Stimulated activated naive CD8-positive, alpha-beta T cell treated with anti-CD3 and anti-CD28 coated beads, Interleukin-15, Interleukin-2, amounts not matched to agents 100 U/mL and 50 U/mL, for 24 hours (primary cell): Measurements from ENCODE around the gene ABCA5.

ENCODE experiments used
- ATAC-seq: fragments of 150-1000 bp; cut with Tn5 transposase; one replicate; pipeline ENCODE4 v1.10.0; 2021
- DNase-seq: peaks from one replicate; pipeline ENCODE4 v3.0.0; 2021

ABCA5 gene

DNA sequence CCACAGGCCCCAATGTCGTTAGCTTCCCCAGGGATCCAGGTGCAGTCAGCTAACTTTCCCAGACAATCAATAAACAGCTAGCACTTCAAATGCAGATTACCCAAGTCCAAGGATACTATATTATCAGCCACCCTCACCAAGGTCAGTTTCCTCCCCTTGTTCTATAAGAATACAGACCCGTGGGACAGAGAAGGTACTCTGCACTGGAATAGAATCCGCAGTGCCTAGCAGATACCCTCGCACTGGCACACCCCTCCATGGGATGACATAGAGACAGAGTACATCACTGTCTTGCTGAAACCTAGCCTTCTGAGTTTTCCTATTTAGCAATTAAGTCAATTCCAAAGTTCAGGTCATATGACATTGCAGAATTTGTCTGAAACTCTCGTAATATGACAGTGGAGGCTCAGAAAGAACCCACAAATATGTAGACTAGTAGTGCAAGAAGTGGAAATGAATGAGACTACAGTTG lies 58.4 kb downstream of the ABCA5 start:
- DNase-seq, result no peak
- ATAC-seq, result no peak

DNA sequence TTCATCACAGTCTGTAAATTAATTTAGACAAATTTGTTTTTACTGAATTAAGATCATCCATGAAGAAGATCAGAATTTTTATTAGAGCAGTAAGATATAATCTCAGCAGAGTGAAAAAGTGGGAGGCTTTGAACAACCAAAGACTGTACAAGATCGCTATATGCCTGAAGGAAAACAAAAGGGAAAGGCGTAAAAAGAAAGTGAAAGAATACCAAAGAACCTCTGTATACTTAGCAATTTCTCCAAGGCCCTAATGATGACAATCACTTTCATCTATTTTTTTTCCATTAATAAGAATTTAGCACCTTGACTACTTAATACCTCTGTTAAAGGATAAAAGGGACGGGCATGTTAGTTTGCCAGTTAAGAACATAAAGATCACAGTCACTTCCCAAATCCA lies 59.7 kb downstream of the ABCA5 start:
- no peak for DNase-seq
- ATAC-seq, result no peak

DNA sequence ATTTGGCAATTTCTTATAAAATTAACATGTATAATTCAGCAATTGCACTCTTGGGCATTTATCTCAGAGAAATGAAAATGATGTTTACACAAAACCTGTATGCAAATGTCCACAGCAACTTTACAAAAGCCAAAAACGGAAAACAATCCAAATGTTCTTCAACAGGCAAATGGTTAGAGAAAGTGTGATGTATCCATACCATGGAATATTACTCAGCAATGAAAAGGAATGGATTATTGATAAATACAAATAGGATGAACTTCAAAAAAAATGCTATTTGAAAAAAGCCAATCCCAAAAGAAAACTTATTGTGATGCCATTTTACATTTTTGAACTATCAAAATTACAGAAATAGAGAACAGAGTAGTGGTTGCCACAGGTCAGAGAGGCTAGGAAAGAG lies 61.1 kb downstream of the ABCA5 start:
- no peak for ATAC-seq
- no peak for DNase-seq

DNA sequence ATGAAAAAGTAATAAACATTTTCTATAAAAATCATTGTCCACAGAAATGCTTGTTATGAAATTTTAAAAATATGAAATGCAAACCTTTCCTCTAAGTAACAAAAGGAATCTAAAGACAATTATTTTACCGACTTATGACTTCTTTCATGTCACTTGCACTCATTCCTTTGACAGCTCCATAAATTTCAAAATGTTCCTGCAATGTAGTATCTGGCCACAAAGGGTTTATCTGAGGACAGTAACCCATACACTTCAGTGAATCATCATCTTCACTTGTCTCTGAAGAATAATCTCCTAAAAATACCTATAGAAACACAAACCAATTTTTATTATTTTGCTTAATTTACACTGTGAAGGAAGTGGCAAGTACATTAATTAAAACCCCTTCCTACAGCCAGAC lies 72.7 kb downstream of the ABCA5 start:
- ATAC-seq (no peak), DNase-seq (no peak)

DNA sequence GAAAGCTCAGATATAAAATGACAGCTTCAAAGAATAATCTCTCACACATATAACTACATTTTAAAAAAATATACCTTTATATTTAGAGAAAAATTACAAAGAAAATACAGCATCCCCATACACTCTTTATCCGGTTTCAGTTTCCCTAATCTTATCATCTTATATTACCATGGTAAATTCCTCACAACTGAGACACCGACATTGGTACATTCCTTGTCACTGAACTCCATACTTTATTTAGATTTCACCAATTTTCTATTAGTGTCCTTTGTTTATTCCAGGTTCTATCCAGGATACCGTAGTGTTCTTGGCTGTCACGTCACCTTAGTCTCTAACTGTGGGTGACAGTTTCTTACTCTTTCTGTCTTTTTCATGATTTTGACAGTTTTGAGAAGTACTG lies 76.3 kb downstream of the ABCA5 start:
- ATAC-seq, result no peak
- no peak for DNase-seq

DNA sequence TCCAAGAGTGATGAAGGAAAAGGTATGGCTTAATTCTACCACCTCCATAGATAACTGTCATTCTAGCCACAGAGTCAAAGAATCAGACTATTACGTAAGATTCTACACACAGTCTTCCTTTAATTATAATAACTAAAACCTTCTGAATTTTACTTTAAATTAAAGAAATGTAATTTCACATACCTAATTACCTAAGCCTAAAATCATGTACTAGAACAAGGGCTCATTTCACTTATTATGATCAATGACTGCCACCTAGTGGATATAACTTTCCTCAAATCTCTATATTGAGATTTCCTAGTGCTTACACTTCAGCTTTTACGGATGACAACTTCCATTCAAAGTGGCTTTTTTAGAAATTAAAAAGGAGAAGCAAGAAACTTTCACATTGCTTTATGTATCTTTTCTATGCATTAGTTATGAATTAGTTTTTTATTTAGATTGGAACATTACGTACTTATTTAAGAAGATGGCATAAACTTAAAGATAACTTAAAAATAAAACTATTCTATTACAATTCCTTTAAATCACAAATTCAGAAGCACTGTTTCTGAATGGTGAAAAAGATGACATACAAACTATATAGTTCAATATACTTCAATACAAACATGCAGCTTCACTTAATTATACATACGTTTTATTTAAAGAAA lies 80.1 kb downstream of the ABCA5 start:
- no peak for ATAC-seq
- DNase-seq, result no peak

DNA sequence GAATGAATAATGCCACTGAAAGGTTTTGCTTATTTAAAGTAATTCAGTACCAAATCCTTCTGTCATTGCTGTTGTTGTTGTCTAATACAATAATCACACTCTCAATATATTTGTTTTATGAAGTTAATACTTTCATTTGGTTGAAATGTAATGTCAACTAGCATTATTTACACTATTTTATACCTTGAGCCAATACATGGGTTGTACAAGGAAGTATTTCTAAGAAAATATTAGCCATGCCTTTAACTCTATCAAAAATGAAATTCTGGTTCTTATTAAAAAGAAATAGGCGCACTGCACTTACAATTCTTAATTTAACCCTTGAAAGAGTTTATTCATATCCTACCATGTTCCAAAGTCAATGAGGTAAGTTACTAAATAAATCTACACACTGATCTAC lies 80.7 kb downstream of the ABCA5 start:
- DNase-seq, result no peak
- no peak for ATAC-seq

DNA sequence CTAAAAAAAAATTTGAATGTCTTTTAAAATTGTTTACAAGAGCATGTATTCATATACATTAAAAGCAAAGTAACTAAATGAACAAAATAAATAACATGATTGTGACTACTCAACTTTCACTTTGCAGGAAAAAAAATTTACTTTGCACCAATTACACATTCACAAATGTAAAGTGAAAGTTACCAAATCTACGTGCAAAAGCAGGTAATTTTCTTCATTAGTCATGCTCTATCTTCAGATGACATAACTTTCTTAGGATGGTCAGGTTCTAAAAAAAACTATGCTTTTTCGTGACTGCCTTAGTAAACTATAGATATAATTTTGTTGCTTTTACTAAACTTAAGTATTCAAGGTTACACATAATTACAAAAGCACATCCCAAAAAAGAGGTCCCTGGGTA lies 81.3 kb downstream of the ABCA5 start:
- DNase-seq (no peak), ATAC-seq (no peak)

DNA sequence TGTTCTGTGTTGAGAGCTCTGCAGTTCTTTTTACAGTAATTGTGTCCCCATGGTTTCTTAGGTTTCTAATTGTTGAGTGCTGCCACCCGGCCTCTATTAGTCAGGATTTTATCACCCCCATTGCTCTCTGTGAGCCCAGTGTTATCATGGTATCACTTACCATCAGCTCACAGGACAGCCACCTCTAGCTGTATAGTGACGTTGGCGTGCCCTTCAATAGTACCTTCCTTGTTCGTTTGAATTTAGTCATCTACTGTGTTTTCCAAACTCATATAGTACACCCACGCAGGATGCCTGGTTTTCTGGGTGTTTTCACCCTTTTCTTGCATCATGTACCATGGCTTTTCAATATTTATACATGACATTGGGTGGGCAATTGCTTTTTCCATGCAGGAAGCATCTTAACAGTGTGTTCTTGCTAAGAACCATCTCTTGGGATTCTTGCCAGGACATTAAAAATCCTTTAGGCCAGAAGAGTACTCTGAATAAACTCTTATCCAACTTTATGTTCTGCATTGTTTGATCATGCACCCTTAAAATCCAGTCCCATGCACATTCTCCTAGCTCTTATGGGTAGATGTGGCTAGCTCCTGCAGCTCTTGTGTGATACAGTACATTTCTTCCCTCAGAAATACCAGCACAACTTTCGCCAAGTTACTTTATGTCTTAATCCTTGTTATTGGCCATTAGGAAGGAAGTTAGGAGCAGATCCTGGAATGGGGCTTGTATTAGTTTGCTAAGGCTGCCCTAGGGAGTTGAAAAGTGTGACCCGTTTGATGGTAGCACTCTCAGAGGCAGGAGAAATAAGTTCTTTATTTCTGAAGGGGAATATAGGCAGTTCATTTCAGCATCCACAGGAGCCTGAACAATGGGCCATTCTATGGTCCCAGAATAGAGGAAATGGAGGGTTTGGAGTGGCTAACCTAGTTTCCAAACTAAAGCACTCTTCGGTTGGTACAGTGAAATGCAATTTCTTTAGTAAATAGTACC lies 87.0 kb downstream of the ABCA5 start:
- DNase-seq, result no peak
- no peak for ATAC-seq

DNA sequence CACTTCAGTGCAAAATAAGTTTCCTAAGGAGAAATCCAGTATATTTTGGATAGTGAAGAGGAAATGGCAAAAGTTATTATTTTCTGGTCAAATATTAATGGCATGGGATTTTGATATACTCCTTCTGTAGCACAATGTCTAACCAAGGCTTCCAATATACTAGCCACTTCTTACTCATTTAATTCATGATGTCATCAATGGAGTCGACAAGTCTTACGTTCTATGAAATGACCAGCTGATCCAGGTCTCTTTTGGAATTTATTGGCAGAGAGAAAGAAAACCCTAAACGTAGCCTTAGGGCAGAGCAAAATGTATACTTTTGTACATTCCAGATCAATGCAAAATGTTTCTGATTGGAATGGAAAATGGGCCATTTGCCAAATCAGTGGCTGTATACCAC lies 90.0 kb downstream of the ABCA5 start:
- ATAC-seq (no peak), DNase-seq (no peak)

DNA sequence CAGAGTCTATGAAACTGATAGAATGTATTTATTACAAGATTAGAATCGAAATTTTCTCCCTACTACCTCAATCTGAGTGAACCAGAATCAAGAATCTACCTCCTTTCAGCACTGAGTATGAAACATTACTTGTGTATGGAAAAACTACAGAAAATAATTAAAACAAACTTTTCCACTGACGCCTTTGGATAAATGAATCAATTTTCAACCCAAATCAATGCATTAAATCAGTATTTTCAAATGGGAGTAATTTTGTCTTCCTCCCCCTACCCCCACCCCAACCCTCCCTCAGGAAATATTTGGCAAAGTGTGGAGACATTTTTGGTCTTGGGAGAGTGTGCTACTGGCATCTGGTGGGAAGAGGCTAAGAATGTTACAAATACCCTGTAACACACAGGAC lies 90.5 kb downstream of the ABCA5 start:
- no peak for ATAC-seq
- no peak for DNase-seq

DNA sequence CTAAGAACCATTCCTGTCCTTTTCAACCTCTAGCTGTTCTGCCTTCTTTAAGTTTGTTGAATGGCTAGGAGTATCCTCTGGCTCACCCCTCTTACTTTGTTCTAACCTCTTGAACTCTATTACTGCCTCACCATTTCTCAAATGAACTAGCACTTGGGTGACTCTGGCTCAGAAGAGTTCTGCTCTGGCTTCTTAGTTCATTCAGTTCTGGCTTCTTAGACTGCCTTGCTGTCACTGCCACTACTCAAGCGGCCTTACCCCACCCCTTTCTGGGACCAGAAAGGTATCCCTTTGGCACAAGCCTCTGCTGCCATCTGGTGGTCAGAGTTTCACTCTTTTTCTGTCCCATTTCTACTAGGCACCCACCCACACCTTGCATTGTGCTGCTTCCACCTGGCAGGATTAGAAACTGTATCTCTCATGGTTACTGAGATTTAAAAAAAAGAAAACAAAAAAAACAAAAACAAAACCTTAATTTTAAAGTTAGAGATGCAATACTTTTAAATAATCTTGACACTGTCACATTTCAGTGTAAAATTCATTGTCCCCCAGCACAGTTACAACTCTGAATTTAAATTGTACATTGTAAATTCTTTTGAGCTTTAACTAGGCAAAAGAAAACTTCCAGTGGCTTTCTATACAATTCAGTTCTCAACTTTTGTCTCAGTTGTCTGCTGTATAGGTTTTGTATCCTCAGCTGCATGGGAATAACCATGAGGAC lies 91.4 kb downstream of the ABCA5 start:
- DNase-seq (peak; percentile 72), ATAC-seq (peak; percentile 57)

DNA sequence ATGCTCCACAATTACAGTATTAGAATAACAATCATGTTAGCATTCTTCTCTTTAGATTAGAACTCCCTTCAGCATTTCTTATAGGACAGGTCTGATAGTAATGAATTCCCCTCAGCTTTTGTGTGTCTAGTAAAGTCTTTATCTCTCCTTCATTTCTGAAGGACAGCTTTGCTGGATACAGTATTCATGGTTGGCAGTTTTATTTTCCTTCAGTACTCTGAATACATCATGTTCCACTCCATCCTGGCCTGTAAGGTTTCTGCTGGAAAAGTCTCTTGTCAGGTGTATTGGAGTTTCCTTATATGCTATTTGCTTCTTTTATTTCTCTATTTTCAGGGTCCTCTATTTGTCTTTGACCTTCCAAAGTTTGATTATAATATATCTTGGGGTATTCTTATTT lies 94.3 kb downstream of the ABCA5 start:
- ATAC-seq (no peak), DNase-seq (no peak)

DNA sequence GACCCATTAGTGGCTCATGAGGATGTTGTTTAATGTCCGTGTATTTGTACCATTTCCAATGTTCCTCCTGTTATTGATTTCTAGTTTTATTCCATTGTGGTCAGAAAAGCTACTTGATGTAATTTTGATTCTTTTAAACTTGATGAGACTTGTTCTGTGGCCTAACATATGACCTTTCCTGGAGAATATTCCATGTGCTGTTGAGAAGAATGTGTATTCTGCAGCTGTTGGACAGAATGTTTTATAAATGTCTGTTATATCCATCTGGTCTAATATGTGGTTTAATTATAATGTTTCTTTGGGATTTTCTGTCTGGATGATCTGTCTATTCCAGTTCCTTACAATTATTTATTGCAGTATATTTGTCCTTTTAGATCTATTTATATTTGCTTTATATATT lies 95.4 kb downstream of the ABCA5 start:
- DNase-seq, result no peak

DNA sequence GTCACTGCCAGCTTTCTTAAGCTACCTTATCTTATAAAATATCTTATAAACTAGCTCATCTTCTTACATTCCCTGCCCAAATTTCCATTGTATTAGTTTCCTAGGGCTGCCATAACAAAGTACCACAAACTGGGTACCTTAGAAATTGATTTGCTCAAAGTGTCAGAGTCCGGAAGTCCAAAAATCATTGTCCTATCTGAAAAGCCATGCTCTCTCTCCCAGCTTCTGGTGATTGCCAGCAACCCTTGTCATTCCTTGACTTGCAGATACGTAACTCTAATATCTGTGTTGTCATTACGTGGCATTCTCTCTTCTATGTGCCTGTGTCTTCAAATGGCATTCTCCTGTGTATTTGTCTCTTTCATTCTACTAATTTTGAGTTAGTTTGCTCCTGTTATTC lies 96.0 kb downstream of the ABCA5 start:
- ATAC-seq (no peak), DNase-seq (no peak)

More for the DNA sequence above, 95.4 kb downstream of the ABCA5 start:
- ATAC-seq, result no peak

DNA sequence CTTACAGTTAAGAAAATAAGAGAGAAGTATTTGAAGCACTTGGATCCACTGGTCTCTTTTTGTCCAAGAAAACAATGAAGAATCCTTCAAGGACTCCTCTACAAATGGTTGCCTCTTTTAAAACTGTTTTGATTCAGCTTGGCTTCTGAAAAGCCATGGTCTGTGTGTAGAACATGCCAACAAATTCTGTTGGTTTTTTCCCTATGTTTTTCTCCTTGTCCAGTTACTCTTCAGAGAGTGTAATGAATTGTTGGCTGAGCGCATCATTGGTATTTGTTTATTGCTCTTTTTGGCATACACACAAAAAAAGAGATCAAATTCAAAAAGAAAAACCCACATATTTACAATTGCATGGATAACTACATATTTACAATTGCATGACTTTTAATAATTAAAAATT lies 98.4 kb downstream of the ABCA5 start, which contains the start of gene ABCA10:
Gene ABCA10, minus strand, starts transcription at position 249 of the 400 bp plus-strand sequence. CDS start 3,466 bp downstream, outside the sequence.
- no peak for ATAC-seq
- no peak for DNase-seq

DNA sequence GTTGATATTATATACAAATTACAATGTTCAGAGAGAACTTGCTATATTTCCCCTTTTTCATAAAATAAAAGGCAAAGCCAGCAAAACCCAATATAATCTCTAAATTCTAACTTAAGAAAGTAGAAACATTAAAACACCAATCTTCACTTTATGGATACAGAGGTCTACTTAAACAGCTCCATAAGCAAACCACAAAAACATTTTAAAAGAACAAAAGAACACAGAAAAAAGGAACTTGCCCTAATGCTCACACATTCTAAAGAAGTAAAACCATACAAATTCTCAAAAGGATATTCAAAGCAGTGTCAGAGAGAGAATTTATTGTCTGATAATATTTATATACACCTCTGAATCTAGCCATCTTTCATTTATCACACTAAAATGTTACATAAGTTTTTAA lies 98.9 kb downstream of the ABCA5 start:
- no peak for DNase-seq

DNA sequence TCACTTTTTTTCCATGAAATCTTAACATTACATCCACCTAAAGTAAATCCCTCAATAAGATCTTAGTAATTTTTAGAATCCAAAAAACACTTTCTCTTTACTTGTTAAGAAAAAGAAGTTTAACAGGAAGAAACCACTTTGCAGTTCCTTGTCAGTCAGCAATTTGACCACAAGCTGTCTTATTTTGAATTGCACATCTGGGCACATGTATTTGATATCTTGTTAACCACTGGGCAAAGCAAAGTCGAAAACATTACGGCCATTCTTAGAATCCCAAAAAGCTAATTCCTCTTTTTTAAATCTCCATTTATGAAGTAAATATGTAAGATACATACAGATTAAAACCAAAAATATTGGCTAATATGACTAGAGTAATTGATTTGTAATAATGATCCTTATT lies 99.4 kb downstream of the ABCA5 start:
- ATAC-seq (no peak), DNase-seq (no peak)

More for the DNA sequence above, 98.9 kb downstream of the ABCA5 start:
- ATAC-seq, result no peak

DNA sequence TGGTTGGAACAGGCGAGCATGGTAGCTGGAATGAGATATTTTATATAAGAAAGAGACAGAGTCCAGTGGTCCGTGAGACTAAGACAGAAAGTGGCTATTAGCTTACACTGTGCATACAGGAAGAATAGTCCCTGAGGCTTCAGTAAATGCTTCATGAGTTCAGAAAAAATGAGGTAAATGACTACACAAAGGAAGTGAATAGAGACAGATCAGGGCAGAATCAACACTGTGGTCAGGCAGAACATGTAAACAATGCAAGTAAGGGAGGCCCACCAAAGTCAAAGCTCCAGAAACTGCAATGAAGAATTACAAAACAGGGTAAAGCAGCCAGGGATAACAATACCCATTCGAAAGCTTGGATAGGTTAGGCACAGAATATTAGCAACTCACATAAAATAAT lies 103.1 kb downstream of the ABCA5 start:
- ATAC-seq, result no peak
- no peak for DNase-seq

DNA sequence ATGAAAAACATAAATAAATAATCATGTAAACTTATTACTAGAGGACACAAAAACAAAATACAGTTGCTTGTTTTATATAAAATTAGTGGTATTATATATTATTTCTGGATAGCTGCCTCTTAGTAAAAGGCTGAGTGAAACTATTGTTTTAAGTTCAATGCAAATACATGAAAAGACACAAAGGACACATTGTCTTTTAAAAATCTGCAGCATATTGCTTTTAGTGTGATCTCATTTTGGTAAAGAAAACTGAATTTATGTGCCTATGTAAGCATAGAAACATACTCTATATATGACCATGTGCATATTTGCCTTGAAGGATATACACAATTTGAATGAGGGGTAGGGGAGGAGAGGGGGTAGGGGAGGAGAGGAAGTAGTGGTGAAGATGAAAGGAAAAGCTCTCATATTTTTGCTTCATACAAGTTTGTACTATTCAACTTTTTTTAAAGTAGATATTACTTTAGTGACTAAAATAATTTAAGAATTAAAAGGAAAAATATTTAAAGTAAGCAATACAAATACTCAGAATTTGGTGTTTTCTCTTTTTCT lies 104.2 kb downstream of the ABCA5 start:
- no peak for DNase-seq
- ATAC-seq, result no peak

DNA sequence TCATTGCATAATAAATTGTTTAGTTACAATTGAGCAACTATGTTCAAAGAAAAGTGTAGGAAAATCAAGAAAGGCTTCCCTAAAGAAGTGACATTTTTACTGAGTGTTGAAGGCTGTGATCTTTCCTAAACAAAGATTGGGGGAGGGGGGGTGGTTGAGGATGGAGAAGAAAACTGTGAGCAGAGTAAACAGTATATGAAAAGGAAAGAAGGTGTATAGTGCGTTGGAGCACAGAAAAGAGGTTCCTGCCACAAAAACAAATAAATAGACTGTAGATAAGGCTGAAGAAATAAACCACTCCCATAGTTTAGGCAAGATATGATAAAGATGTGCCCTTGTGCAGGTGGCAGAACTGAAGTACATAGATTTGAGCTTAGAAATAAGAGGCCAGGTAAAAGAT lies 106.8 kb downstream of the ABCA5 start:
- no peak for DNase-seq
- no peak for ATAC-seq

DNA sequence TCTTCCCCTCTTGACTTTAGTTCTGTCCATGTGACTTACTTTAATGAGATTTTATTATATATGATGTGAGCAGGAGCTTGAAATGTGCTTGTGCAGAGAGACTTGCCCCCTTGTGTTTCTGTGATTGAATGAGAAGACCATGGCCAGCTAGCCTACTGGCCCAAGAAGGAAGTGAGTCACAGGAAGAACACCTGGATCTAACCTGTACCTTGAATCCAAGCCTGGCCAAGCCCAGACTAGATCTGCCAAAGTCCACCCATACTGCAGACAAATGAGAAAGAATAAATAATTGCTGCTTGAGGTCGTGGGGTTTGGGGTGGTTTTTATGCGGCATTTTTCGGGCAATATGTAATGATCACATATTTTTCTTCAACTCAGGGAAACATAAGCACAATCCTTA lies 107.9 kb downstream of the ABCA5 start:
- DNase-seq (no peak), ATAC-seq (no peak)
